Measurements from ENCODE around the gene BTN1A1.

GRCh38 chr6:26554447-26554696 is 54.3 kb downstream of the BTN1A1 start:
- TF ChIP-seq CTCF (IDR thresholded peaks at IDR 0.05), result no peak
- TF ChIP-seq POLR2A (IDR thresholded peaks at IDR 0.05), result no peak
- no peak for TF ChIP-seq EP300 (IDR thresholded peaks at IDR 0.05)
- no peak for TF ChIP-seq POLR2AphosphoS5 (IDR thresholded peaks at IDR 0.05)
